ENCODE data around the gene AFM. TPM values are rescaled to one million over a fixed set of nuclear protein-coding genes. Genes with fewer than 3 reads are reported as not detected.

The AFM gene
- total RNA-seq, 2 experiments from 2014 or later, result not detected

Other genes with a start within 250 kb of the AFM start
- gene ANKRD17, start 222.9 kb upstream of the AFM start, total RNA-seq, result 10 to 100 TPM; 58.4 to 63.7 TPM
- not detected for gene ALB, start 77.5 kb upstream of the AFM start, total RNA-seq
- not detected for gene AFP, start 45.5 kb upstream of the AFM start, total RNA-seq
- under 1 TPM in 1 of 2 experiments, not detected in 1; 0.04 TPM for gene RASSF6, start 138.7 kb downstream of the AFM start, total RNA-seq